GM18508 (cell line): ENCODE results near the gene SH2D5.
"Not testable (repeated sequence)": the region's sequence is repeated elsewhere in the genome, so short reads cannot be mapped to it uniquely, and the experiment has no call there.

Source experiments
- ATAC-seq: cut with Tn5 transposase; IDR thresholded peaks from one replicate; pipeline ENCODE4 v1.9.1; 2021; ENCODE audit warnings: moderate number of reproducible peaks; ENCODE audit not compliant: insufficient read depth, unreplicated experiment

The SH2D5 gene

DNA sequence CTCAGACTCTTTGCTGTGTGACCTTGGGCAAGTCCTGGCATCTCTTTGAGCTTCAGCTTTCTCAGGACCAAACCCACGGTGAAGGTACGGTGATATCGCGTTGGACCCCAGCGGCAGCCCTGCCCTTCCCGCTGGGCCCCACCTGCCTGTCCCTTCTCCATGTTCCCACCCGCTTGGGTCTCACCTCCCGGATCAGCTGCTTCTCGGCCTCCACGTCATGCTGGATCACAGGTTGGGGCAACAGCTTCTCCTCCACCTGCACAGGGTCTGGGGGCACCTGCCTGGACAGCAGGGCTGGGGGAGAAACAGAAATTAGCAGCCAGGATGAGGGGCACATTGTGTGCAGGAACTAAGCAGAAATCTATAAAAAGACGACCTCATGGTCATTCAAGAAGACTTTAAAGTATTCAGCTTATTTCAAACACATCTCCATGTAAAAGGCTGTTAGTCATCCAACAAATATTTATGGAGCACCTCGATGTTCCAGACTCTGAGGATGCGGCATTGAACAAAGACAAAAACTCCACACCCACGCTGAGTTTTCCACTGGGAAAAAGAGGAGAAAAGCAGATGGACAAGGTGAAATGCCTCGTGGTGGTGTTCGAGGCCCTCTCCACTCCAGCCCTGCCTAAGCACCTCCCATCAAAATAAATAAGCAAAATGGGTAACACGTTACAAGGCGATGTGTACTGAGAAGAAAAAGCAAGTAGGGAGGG lies 34.1 kb downstream of the SH2D5 start:
- ATAC-seq = no peak

DNA sequence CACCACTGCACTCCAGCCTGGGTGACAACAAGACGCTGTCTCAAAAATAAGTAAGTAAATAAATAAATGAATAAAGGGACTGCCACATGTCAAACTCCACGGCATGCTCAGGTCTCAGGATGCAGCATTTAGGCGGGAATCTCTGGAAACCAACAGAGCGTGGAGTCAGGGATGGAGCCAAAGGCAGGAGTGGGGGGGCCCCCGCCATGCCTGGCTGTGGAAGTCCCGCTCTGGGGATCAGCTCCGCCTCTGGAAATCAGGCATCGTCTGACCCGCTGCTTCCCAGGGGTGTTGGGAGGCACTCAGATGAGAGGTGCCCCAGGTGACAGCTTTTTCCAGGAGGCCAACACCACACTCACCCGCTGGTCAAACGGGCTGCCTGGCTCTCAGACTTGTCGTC lies 34.9 kb downstream of the SH2D5 start:
- ATAC-seq = no peak

DNA sequence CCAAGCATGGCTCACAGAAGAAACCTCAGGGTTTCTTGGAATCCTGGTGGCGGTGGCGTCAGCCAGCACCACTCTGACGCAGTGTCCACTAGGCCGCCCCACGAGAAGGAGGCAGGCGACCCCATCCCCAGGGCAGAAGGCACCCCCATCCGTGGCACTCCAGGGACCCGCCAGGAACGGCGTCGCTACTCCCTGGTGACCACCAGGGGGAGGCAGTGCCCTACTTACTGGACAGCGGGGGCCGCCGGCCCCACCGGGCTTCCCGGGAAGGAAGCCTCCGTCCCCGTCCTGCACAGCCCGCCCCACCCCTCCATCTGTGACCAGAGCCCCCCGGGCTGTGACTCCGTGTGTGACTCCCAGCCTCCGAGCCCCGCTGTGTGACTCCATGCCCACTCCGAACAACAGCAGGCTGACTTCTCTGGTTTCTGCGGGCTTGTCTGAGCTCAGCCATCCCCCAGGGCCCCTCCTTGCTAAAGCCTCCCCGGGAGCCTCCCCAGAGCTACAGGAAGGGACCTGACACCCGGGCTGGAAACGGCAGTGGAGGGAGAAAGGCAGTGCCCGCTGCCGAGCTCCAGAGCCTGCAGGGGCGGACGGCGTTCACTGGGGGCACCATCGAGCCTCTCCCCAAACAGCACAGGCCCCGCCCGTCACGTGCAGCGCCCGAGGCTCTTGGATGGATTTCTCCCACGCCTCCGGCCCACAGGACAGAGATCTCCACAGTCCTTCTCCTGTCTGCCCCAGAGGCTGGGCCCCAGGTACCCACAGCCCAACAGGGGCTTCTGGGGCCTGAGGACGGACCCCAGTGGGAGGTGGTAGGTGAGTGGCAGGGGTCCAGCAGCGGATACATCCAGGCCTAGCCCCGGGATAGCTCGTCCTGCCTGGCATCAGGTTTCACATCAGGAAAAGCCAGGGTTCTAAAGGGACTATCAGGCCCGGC lies 35.8 kb downstream of the SH2D5 start:
- no peak for ATAC-seq

DNA sequence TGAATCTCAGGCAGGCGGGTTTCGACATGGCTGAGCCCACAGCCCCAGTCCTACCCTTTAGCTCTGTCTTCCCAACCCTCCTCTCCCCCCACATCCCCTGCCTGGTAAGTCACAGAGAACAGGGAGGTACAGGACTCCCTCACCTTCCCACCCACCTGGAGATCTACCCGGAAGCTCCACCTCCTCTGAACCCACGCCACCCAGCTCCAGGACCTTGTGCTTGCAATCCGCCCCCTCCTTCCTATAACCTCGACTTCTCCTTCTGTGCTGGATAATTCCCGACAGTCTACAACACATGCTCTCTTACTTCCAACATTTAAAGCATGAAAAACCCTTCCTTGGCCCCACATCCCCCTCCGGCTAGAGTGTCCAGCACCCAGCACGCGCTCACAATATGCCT lies 37.0 kb downstream of the SH2D5 start:
- no peak for ATAC-seq

DNA sequence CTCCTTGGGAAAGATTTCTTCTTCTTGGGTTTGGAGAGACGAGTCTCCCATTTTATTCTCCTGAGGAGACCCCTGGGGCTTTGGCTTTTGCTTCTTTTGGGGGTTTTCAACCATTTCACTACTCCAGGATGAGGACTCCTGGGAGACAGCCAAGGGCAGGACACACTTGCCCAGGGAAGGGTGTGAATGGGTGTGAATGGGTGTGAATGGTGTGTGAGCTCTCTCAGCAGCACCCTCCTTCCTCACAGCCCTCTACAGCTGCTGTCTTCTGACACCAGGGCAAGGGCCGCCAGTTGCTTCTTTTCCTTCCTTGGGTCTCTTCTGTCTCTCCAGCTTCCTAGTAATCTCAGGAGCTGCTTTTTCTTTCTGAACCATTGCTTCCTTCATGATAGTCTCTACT lies 38.9 kb downstream of the SH2D5 start:
- ATAC-seq = no peak

DNA sequence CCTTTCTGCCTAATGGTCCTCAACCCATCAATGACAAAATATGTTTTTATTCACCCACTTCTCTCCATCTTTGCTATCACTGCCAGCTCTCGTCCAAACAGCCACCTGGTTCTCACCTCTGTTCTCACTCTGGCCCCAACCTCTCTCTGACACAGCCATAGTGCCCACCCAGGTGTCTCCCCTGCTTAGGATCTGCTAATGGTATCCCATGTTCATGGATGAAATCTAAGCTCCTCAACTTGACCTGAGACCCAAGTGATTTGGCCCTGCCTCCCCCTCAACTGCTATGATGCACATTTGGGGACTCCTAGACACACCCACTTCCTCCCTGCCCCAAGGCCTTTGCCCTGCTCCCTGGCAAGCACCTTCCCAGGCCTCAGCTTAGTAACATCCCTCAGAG lies 40.6 kb downstream of the SH2D5 start:
- no peak for ATAC-seq

DNA sequence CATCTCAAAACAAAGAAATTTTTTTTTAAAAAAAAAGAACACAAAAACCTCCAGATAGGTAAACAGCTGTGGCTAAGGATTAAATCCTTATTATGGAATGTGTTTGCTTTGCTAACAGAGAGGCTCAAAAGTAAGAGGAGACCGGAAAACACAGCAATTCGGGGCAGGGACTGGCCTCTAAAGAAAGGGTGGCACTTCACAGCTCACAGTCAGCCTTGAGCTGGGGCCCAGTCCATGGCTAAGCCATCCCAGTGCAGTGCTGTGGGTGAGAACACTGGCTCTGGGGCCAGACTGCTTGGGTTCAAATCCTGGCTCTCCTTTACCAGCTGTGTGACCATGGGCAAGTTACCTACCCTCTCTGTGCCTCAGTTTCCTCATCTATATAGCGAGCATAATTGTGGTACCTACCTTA lies 42.9 kb downstream of the SH2D5 start:
- ATAC-seq = no peak

DNA sequence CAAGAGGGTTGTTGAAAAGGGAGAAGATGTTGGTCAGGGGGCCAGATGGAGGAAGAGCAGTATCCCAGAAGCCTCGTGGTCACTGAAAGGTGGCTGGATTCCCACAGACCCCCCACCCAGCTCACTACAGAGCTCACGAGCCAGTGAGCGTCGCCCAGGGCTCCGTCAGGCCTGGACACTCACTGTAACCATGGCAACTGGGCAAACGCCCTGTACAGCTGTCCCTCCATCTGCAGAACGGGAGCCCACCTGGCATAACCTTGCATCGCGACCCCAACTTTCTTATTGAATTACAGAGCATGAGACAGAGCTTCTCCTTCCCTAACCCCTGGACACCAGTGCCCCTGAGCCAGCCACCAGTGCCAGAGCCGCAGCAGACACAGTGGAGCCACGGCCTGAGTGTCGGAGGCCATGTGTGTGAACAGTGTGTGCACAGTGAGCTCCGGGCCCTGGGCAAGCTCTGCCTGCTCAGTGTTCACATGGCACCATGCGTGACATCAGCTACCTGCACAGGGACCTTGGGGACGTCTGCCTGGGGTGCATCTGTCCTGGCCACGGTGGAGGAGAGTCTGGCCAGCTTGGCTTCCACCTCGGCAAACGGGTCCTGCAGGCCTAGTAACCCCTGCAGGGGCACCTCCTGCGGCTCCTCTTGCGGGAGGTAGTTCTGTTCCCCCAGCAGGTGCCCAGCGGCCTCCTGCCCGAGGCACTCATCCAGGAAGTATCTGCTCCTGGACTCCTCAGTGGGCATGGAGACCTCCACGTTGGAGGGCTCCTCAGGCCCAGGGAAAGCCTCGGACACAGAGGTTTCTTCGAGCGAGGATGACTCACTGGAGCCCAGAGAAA lies 45.4 kb downstream of the SH2D5 start:
- no peak for ATAC-seq

DNA sequence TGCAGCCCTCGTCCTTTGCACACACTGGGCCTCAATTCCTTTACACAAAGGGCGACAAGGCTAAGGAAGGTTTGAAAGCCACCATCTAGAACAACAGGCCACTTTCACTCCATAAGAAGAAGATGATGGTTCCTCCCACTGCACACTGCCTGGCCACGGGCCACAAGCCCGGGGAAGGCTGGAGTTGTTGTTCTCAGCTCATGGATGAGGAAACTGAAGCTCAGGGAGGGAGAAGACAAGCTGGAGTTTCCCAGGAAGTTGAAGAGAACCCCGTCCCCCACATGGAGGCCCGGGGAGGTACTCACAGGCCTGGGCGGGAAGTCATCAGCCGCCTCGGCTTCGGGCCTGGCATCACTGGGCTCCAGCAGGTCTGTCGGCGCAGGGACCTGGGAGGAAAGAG lies 46.8 kb downstream of the SH2D5 start:
- ATAC-seq = no peak

DNA sequence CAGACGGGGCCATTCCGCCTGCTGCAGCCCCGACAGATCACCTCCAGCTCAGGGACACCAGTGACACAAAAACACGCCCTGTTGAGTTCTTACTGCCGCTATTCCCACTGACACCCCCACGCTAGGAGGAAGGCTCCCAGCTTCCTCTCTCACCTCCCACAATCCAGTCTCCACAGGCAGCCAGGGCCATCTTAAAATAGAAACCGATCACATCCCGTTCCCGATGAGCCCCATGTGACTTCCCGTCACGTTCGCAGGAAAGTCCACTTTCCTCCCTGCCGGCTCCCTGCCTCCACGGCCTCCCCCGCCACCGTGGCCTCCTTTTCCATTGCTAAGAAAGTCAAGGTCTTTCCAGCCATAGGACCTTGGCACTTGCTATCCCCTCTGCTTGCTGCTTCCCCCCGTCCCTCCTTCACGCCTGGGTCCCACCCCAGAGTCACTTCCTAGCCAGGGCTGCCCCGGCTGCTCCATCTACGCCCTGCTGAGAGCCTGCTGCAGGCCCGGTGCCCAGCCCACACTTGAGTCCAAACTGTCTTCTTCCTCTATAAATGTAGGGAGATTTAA lies 47.3 kb downstream of the SH2D5 start:
- no peak for ATAC-seq

DNA sequence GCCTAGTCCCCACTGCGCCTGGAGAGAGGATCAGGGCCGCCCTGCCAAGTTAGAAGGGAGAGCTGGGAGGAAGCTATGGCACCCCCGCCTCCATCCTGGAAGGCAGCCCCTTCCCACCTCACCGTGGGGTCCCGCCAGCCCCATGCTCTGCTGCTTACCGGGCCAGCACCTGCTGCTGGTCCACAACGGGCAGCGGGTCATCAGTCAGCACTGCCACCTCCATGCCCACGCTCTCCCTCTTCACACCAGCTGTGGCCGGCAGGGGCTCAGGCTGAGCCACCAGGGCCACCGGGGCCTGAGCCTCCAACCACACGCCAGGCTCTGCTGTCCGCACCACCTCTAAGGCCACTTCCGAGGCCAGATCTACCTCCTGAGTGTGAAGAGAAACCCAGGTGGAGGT lies 47.9 kb downstream of the SH2D5 start:
- no peak for ATAC-seq

DNA sequence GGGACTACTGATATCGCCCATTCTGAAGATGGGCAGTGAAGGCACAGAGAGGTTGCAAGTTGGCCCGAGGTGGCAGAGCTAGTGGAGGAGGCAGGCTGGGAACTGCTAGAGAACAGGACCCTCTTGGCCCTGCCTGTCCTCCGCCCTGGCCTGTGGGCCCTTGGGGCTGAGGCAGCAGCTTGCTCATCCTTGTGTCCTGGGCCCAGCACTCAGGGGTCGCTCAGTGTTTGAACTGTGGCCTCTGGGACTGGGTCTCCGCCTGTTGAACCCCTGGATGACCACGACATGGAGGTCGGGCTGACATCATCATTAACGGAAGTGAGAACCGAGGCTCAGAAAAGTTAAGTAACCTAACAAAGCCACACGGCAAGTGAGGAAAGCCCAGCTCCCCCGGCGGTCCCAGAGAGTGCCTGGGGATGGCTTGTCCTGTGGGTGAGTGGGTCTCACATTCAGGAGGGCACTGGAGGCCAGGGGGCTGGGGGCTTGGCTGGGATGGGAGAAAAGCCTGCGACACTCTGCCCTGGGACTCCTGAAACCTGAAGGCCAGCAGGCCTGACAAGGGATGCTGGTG lies 48.4 kb downstream of the SH2D5 start:
- ATAC-seq = no peak

DNA sequence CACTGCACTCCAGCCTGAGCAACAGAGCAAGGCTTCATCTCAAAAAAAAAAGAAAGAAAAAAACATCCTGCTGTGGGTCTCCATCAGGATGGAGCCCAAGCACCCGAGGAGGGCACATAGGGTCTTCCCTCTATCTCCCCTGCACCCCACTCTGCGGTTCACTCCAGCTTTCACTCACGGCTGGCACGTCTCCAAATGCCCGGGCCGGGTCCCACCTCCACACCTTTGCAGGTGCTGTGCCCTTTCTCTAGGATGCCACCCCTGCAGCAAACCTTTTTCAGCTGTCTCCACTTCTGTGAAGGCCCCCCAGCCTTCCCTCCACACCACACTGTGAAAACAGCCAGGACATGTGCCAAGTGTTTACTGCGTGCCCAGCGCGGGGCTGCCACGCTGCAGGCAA lies 48.9 kb downstream of the SH2D5 start:
- ATAC-seq = no peak

DNA sequence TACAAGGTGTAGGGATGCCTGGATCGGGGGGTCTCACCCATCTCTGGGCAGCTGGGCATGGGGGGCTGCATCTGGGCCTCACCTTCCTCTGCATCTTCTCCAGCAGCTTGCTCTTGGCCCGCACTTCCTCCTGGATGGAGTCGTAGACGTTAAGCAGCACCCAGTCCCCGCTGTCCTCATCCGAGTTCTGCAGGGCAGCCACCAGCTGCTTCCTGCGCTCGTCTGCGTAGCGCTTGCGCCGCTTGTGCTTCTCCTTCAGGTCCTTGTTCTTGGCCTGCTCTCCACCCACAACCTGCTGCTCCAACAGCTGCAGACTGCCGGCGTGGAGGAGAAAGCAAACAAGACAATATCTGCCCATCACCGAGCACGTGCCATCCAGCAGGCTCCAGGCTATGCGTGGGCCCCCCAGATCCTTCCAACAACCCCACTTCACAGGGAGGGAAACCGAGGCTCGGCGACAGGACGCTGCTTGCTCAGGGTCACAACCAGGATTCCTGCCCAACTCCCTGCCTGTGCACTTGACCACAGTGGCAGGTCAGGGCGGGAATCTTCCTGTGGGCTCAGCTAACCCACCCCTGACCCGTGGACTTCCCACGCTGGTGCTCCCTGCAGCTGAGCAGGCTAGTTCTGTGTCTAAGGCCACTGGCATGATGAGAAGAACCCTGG lies 49.8 kb downstream of the SH2D5 start:
- no peak for ATAC-seq

DNA sequence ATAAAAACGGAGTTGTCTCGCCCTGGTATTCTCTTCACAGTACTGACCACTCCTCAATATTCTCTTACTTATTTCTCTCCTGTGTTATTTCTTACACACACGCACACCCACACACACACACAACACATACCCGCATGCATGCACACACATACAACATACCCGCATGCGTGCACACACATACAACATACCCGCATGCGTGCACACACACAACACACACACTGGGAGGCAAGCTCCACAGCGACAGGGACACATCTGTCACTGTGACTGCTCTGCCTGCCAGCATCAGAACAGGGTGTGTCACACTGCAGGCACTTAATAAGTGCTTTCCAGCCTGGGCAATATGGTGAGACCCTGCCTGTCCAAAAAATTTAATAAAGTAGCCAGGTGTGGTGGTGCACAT lies 50.5 kb downstream of the SH2D5 start:
- no peak for ATAC-seq

DNA sequence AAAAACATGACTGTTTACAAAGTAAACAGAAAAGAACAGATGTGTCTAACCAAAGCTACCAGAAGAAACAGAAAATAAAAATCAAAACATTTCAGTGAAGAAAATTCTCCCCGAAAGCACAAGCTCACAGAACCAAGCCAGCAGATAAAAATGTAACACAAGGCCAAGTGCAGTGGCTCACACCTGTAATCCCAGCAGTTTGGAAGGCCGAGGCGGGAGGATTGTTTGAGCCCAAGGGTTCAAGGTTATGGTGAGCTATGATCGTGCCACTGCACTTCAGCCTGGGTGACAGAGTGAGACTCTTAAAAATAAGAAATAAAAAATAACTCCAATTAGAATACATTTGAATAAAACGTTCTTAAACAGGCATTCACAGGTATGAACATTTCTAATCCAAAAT lies 52.2 kb downstream of the SH2D5 start:
- ATAC-seq = no peak

DNA sequence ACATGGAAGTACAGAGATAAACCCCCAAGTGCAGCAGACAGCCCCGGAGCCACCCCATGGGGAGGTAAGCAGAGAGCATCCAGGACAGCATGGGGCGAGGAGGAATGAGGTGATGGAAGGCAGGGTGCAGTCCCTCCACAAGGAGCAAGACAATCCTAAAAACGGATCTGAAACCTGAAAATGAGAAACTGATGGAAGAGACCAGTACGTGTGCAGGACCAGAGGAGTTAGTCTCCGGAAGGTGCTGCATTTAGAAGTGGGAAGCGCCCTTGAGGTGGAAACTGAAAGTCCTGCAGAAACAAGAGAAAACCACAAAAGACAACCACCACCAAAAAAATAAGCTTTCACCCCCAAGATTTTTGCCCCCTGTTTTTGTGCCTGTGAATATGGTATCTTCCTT lies 53.9 kb downstream of the SH2D5 start:
- no peak for ATAC-seq

DNA sequence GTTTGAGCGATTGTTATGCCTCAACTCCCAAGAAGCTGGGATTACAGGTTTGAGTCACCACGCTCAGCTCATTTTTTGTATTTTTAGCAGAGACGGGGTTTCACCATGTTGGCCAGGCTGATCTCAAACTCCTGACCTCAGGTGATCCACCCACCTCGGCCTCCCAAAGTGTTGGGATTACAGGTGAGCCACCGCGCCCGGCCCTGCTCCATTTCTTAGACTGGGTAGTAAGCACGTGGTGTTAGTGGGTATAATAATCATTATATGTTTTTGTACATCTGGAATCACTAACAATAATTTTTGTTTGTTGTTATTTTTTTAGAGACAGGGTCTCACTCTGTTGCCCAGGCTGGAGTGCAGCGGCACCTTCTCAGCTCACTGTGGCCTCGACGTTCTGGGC lies 58.9 kb downstream of the SH2D5 start:
- ATAC-seq = not testable (repeated sequence)

DNA sequence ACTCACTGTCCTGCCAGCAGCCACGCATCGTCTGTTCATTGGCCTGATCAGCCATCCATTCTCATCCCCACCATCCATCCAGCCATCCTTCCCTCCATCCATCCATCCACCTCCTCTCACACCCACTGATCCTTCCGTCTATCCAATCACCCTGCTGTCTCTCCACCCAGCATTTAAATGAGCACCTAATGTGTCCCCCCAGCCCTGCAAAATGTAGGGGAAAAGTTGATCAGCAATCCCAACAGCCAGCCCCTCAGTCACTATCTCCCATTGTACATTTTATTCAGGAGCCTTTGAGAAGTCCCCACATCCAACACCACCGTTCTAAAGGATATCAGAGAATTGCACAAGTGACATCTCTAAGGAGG lies 60.3 kb downstream of the SH2D5 start:
- no peak for ATAC-seq

DNA sequence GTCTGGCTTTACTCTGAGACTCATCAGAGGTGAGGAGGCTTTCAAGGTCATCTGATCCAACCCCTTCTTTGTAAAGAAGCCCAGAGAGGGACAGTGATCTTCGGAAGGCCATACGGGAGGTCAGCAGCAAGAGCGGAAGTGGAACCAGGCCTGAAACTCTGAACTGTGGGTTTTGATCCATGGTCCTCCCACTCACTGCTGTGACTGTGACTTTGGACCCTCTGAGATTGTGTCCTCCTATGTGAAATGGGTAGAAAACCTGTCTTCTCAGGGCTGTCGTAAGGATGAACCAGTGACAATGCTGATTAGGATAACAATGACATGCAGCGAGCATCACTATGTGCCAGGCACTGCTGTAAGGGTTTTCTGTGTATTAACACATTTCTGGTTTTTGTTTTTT lies 61.6 kb downstream of the SH2D5 start:
- ATAC-seq = no peak
